Ramos (cell line): ENCODE data around the gene DCLK1.

Experiments used
- in situ Hi-C: fragments of 300-500 bp; cut with MboI; formaldehyde crosslinking; loops from one replicate; pipeline ENCODE4 v1.14.3; 2022; ENCODE audit warnings: low sequenced_read_pairs; ENCODE audit not compliant: unreplicated experiment

Gene DCLK1

DNA sequence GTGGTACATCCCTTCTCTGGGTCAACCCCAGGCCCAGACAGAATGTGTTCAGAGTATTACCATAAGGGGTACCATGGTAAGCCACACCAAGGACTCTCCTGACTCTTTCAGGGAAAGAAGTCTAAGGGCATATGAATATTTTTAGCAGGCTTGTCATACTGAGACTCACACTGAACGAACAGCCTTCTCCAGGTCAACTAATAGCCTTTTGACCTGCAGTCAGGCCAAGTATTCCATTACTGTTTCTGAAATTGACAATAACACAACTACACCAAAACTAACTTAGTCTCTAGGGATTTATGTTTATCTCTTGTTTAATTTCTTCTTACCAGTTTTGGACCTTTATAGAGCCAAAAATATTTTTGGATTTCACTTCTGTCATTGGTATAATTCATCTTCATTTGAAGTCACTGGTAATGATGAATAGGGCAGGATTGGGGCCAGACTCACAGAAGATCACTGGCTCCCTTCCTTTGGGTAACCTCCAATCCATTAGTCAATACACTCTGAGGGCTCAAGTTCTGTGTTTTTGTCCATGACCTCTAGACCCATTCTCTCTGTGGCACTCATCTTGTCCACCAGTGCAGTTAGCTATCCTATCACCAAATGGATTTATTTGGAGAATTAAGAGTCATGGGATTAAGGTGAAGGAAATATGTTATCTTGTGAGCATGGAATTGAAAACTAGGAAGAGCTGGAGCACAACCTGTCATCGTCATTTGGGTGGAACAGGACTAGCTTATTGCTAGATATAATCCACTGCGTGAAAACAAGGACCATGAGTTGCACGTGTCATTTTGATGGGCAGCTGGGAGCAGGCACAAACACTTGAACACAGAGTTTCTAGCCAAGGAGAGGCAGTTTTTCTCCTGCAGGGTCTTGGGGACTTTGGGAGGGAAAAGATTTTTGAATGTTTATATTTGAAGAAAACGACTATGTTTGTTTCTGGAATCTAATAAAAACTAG lies 313.3 kb downstream of the DCLK1 start:
- in situ Hi-C loops = no loop called here

DNA sequence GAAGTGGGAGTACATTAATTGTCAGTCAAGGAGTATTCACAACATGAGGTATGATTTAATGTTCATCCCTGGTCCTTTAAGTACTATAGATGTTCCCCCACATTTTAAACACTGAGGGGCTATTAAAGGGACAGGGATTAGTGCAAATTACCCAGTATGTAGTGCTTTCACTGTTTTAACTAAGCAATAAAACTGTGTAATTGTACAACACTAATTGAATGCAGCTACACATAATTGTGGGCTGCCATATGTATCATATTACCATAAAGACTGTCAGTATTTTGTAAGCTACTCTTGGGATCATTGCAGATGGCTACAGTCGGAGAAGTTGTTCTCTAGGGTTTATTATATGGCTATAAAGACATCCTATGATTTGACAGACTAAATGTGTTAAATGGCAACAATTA lies 316.6 kb downstream of the DCLK1 start:
- in situ Hi-C loops = no loop called here

DNA sequence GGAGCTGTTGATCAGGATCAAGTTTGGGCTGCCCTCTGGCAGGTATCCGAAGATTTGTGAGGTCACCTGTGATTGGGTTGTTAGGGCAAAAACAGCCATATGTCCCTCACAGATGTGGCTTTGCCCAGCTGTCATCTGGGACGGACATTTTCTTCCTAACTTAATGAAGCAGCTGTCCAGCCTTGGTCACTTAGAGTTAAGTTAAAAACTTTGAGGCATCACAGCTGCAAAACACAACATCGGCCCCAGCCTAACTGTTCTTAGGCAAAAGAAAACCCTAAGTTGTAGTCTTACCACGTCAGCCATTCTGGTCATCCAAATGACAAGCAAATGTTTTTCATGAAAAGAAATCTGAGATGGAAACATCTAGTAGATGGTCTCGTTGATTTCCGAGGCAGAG lies 318.4 kb downstream of the DCLK1 start:
- in situ Hi-C loops = no loop called here

DNA sequence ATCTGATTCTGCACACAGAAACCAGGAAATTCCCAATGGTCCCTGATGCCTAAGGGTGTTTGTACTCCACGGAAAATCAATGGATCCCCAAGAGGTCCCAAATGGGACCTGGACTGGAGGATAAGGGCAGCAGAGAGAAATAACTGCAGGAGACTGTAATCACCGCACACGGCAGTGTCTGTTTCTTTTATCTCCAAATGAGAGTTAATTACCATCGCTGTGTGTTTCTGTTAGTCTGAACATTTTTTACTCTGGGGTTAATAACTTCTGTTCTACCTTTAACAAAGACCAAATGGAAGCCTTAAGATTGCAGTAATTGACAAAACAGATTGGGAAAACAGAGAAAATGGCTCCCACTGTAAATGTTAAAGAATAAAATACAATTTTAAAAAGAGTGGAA lies 320.9 kb downstream of the DCLK1 start:
- in situ Hi-C loops = no loop called here

- in situ Hi-C loops = no loop called here
Measured at GRCh38 chr13:35808846-35809245, 322.3 kb downstream of the DCLK1 start.

GRCh38 chr13:35804901-35805300 lies 326.3 kb downstream of the DCLK1 start:
- in situ Hi-C loops = no loop called here

DNA sequence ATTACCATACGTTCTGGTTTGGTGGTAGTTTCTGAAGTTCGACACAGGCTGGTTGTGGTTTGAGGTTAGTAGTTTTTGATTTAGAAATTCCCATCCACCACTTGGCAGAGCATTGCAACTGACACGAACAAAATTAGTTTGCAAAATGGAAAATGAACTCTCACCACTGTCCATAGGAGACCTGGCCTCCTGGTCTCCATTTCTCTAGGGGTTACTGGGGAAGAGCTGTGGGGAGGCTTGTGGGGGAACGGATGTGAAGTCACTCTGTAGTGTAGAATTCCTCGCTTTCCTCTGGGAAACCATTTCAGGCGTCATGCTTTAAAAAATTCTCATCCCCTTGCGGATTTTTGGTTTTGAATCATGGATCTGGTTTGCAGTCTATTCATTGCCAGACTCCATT lies 333.2 kb downstream of the DCLK1 start:
- in situ Hi-C loops = no loop called here

GRCh38 chr13:35797244-35797643 lies 333.9 kb downstream of the DCLK1 start:
- in situ Hi-C loops = no loop called here

DNA sequence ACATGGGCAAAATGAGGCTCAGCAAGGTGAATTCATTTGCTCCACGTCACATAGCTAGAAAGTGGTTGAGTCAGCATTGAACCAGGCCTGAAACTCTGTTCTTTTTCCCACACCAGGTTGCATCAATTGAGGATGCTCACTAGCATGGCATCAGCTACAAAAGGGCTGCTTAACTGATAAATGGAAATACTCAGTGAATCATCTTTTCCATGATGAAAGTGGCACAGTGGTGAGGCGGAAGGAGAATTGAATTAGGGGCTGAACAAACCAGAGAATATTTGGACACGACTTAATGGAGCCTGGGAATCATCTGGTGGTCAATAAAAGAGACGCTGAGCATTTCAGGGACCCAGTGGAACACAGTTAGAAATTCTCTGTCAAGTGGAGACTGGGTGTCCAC lies 334.6 kb downstream of the DCLK1 start:
- in situ Hi-C loops = no loop called here

GRCh38 chr13:35794734-35795389 lies 336.3 kb downstream of the DCLK1 start:
- in situ Hi-C loops = no loop called here

DNA sequence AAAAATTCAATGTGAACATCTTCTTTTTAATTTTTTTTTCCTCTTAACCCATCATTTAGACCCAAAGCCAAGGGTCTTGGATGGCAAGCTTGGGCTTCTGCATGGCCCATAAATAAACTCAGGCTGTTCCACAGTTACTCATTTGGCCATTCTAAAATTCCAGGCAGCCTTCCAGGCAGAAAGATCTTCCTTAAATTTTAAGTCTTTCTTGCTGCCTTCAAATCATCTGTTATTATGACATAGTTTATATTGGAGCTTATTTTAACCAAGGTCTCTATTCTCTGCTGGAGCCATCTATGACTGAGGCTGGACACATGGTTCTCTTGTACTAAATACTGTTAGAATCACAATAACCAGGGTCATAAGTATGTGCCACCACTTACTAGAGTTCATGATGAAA lies 337.4 kb downstream of the DCLK1 start:
- in situ Hi-C loops = no loop called here

- in situ Hi-C loops = no loop called here
Measured at GRCh38 chr13:35792911-35793310, 338.3 kb downstream of the DCLK1 start.

DNA sequence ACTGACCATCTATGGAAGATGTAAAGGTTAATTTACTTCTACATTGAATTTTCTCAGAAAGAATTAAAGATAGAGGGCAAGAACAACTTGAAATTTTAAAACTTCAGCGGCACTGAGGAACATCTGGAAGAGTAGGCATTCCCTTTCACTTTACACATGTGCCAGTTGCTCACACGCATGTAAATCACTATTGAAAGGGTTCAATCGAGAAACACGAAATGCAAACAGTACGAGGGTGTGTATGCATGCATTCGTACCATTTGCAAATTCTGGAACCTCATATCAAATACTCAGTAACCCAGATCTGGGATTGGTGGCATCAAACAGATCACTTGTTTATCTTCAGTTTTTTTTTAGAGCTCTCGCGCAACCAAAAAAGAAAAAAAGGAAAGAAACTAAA lies 339.2 kb downstream of the DCLK1 start:
- in situ Hi-C loops = no loop called here

DNA sequence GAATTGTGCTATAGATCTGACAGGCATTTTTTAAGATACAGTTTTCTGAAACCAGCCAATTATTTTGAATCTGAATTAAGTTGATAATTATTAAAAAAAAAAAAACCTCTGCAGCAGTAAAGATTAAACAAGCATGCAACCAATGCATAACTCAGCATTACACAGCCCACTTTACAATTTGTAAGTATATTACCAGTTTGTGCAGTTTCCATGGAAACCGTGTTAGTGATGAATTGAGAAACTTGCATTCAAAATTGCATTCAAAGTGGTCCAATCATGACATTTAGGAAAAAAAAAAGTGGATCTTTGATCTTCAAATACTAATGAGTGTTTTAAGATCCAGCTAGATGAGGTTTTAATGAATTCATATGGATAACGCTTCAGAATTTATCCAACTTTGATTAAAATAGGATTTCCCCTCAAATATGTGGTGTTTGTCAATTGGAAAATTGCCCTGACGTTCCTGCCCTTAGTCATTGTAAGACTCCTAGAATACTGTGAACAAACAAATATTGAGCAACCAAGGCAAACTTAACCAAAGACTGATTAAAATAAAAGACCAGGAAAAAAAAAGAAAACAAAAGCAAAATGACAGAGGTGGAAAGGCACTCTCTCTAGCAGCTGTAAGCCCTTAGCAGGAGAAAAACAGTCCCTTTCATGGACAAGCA lies 339.9 kb downstream of the DCLK1 start:
- in situ Hi-C loops = no loop called here

GRCh38 chr13:35789335-35790165 lies 341.6 kb downstream of the DCLK1 start:
- in situ Hi-C loops = no loop called here

DNA sequence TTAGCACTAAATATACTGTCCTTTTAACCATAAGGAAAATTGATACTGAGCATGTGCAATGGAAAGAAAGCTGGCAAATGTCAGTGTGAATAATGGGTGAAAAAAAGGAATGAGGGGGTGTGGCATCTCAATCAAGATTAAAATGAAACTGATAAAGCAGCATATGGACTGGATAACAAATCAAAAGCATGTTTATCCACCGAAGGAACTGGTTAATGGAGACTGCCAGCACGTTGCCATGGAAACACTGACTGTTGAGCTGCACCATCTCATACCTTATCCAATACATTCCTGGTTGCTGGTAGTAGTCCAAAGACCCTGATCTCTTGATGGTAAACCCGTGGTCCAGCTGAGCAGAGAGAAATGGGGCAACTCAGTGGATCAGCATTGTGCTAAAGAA lies 343.2 kb downstream of the DCLK1 start:
- in situ Hi-C loops = no loop called here

DNA sequence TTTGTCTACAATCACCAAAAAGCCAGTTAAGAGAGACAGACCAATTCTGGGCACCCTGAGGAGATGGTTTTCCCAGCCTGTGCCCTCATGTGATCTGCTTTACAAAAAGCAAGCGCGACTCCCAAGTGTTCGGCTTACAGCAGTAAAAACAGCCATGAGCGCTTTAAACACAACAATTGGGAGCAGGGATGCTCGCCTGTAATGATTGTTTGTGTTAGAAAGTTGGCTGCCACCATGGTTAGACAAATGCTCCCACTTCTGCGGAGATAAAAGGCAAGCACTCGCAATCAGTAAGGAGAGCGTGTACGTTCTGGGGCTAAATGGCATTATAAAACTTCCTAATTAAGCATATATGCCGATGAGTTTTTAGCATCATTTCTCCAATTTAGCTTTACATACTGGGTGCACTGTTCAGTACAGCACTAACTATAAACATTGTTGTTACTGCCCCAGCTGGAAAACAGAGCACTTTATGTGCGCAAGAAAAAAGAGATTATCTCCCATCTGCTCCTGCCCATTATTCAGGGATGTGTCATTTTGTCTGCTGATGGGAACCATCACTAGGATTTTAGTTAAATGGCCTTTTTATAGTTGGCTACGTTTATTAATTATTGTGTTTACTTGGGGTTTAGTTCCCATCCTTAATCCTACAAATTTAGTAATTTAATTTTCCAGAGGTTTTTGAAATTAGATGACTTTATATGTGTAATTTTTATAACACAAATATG lies 345.4 kb downstream of the DCLK1 start:
- in situ Hi-C loops = no loop called here

GRCh38 chr13:35784286-35784951 lies 346.8 kb downstream of the DCLK1 start:
- in situ Hi-C loops = no loop called here

DNA sequence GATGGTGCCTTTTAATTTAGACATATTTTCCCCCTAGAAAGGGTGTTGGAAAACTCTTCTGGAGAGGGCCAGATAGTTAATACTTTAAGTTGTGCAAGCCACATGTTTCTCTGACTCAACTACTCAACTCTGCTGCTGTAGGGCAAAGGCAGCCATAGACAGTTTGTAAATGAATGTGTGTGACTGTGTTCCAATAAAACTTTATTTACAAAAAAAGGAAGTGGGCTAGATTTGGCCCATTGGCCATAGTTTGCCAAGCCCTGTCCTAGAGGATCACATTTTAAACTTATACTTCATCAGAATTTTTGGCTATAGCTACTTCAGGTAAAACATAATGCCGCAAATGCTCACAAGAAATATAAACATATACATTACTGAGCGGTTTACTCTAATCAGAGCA lies 348.4 kb downstream of the DCLK1 start:
- in situ Hi-C loops = no loop called here
